ENCODE data around the gene HRAS. TPM values are rescaled to one million over a fixed set of nuclear protein-coding genes. Genes with fewer than 3 reads are reported as not detected.

The HRAS gene
- total and polyA plus RNA-seq, 2 of the 8 experiments (the other 6 are each of a cell fraction or from before 2014, with no cell fraction given), result 44.3 to 54.7 TPM

DNA sequence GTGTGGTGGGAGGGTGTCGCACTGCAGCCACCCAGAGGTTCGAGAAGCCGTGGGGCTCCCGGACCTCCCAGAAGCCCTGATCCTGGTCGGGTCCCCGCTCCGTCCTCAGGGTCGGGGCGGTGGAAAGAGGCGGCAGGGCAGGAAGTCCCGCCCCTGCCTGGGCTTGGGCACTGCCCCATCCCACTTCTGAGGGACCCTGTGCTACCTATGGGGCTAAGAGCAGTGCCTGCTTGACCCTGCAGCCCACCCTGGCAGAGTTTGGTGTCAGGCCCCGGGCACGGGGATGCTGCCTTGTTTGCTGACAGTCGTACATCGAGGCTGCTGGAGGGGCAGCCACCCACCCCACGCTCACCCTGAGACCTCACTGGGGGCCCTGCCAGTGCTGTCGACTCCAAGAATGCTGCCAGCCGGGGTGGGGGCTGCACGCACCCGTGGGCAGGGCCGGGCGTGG lies 47.8 kb downstream of the HRAS start:
- Histone ChIP-seq H3K27me3 (replicated peaks in 1 of 4; ENCODE audit: control insufficient read depth in 3 of 4, extremely low read depth in 1 of 4, insufficient read depth in 3 of 4, low read length in 3 of 4) (no peaks in the 10 kb centered on the region), H3K9me3 (ENCODE audit: insufficient read depth in 2 of 2, low read depth in 1 of 2, low read length in 1 of 2) (peaks cover 0 to 10% of the 10 kb centered on the region in 2 experiments; a peak in 1 of 4 replicates), H2BK20ac (ENCODE audit: low read length) (no peak overlapping the region), H4K91ac (replicated peaks; ENCODE audit: insufficient read length, low read length) (no peak overlapping the region), H3K36me3 (ENCODE audit: control insufficient read depth in 2 of 4, insufficient read depth in 4 of 4, low read length in 3 of 4) (peaks cover 0 to 15% (median 3%) of the 10 kb centered on the region in 4 experiments; a peak in 5 of 8 replicates), H3K27ac (ENCODE audit: low read depth, low read length) (no peak overlapping the region), H2BK15ac (ENCODE audit: low read length) (no peak overlapping the region), H3K23me2 (ENCODE audit: low read depth, low read length) (no peaks in the 10 kb centered on the region), H4K20me1 (replicated peaks in 1 of 2; ENCODE audit: control insufficient read depth in 1 of 2, insufficient read depth in 2 of 2, low read length in 2 of 2) (peaks cover 1 to 9% of the 10 kb centered on the region in 2 experiments), H4K5ac (ENCODE audit: insufficient read length, low read depth, low read length) (no peak overlapping the region), H2BK5ac (ENCODE audit: low read depth, low read length) (no peak overlapping the region), H3K79me2 (ENCODE audit: control insufficient read depth in 1 of 2, insufficient read depth in 2 of 2, low read length in 2 of 2) (peaks cover 0 to 16% of the 10 kb centered on the region in 2 experiments; a peak in 1 of 4 replicates), H2BK12ac (ENCODE audit: low read depth, low read length) (no peak overlapping the region), H3K56ac (replicated peaks; ENCODE audit: insufficient read length, low read depth, low read length) (no peak overlapping the region), H2AFZ (ENCODE audit: low read length) (no peak overlapping the region), H3K4me3 (ENCODE audit: extremely low read depth in 1 of 4, insufficient read depth in 2 of 4, low read depth in 3 of 4, low read length in 4 of 4) (no peak overlapping the region), H3K79me1 (ENCODE audit: low read depth, low read length) (peaks cover 13% of the 10 kb centered on the region), H3K4me2 (ENCODE audit: insufficient read depth in 1 of 2, low read depth in 2 of 2, low read length in 2 of 2) (no peak overlapping the region), H3K4ac (replicated peaks; ENCODE audit: insufficient read length, low read depth, low read length) (no peak overlapping the region), H4K8ac (ENCODE audit: extremely low read depth, insufficient read depth, low read length) (no peak overlapping the region), H2BK120ac (replicated peaks; ENCODE audit: low read depth, low read length) (no peak overlapping the region), H3K23ac (ENCODE audit: insufficient read length) (no peak overlapping the region), H2AK5ac (ENCODE audit: low read depth, low read length) (no peak overlapping the region), H3K18ac (ENCODE audit: extremely low read depth, low read length) (no peak overlapping the region), H3K4me1 (replicated peaks in 1 of 4; ENCODE audit: control insufficient read depth in 3 of 4, insufficient read depth in 4 of 4, low read length in 3 of 4) (no peaks in the 10 kb centered on the region), H3K14ac (ENCODE audit: insufficient read length) (no peak overlapping the region), H3K9ac (replicated peaks in 1 of 4; ENCODE audit: extremely low read depth in 1 of 4, low read depth in 3 of 4, low read length in 3 of 4) (no peak overlapping the region)
- ChIA-PET POLR2A (ENCODE audit: partially characterized antibody) (no interaction called here), CTCF (ENCODE audit: partially characterized antibody) (no interaction called here)
- DNase-seq (ENCODE audit: low read depth in 1 of 2, low spot score in 2 of 2), result no peak
- WGBS, 2 experiments (ENCODE audit: extremely low coverage in 1 of 2, insufficient coverage in 1 of 2, insufficient read length in 1 of 2, insufficient replicate concordance in 2 of 2, low coverage in 1 of 2, low lambda C conversion rate in 2 of 2, missing lambda C conversion rate in 1 of 2), result 95% methylated on average over 22 of the region's 22 CpGs; no CpG with 5 or more reads in 1 of the 2 experiments
- TF ChIP-seq PHF8 (conservative IDR thresholded peaks at IDR 0.05; ENCODE audit: low read depth, low read length), result no peak
- no peak for TF ChIP-seq SAP30 (IDR thresholded peaks at IDR 0.05; ENCODE audit: insufficient read depth, insufficient replicate concordance, low read length)
- TF ChIP-seq, protein P1, sequence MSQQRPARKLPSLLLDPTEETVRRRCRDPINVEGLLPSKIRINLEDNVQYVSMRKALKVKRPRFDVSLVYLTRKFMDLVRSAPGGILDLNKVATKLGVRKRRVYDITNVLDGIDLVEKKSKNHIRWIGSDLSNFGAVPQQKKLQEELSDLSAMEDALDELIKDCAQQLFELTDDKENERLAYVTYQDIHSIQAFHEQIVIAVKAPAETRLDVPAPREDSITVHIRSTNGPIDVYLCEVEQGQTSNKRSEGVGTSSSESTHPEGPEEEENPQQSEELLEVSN (IDR thresholded peaks at IDR 0.05), result no peak
- TF ChIP-seq KDM5A (IDR thresholded peaks at IDR 0.05; ENCODE audit: low read length), result no peak
- no peak for TF ChIP-seq CREB1 (IDR thresholded peaks at IDR 0.05)
- no peak for TF ChIP-seq CEBPB (IDR thresholded peaks at IDR 0.05; ENCODE audit: low read depth, low read length)
- TF ChIP-seq EP300 (IDR thresholded peaks at IDR 0.05; ENCODE audit: borderline replicate concordance in 1 of 2, low read depth in 2 of 2, low read length in 2 of 2), result no peak
- TF ChIP-seq GTF2F1 (IDR thresholded peaks at IDR 0.05; ENCODE audit: borderline replicate concordance, low read depth, low read length), result no peak
- TF ChIP-seq EGR1 (IDR thresholded peaks at IDR 0.05; ENCODE audit: borderline replicate concordance, low read depth, low read length), result no peak
- TF ChIP-seq CHD2 (IDR thresholded peaks at IDR 0.05; ENCODE audit: low read length), result no peak
- TF ChIP-seq POU5F1 (IDR thresholded peaks at IDR 0.05; ENCODE audit: low read depth, low read length), result no peak
- TF ChIP-seq RAD21 (IDR thresholded peaks at IDR 0.05 in 1 of 2, conservative IDR thresholded peaks at IDR 0.05 in 1 of 2; ENCODE audit: low read depth in 2 of 2, low read length in 2 of 2), result no peak
- no peak for TF ChIP-seq HDAC6 (IDR thresholded peaks at IDR 0.05; ENCODE audit: low read depth, low read length)
- TF ChIP-seq KDM1A (IDR thresholded peaks at IDR 0.05; ENCODE audit: borderline replicate concordance, low read length), result no peak
- FAIRE-seq, result no peak

Measured in H1 (cell line).